Stimulated activated naive CD8-positive, alpha-beta T cell treated with anti-CD3 and anti-CD28 coated beads, Interleukin-15, Interleukin-2, amounts not matched to agents 100 ng/mL and 50 ng/mL, for 24 hours (primary cell): ENCODE measurements around the gene SNCAIP.
A peak's percentile ranks its signal among the peaks of the same experiment; 100 is the strongest.

Source experiments
- H3K27ac Mint-ChIP-seq: one replicate; pipeline ENCODE4 v1.8.0; 2021; ENCODE audit warnings: mild to moderate bottlenecking, mixed read lengths
- H3K27me3 Mint-ChIP-seq: one replicate; pipeline ENCODE4 v1.8.0; 2021; ENCODE audit warnings: mixed read lengths
- H3K36me3 Mint-ChIP-seq: one replicate; pipeline ENCODE4 v1.8.0; 2021; ENCODE audit warnings: low read depth, mixed read lengths
- H3K4me1 Mint-ChIP-seq: one replicate; pipeline ENCODE4 v1.8.0; 2021; ENCODE audit warnings: low read depth, mixed read lengths
- H3K4me3 Mint-ChIP-seq: one replicate; pipeline ENCODE4 v1.8.0; 2021; ENCODE audit warnings: mild to moderate bottlenecking, mixed read lengths
- H3K9me3 Mint-ChIP-seq: one replicate; pipeline ENCODE4 v1.8.0; 2021; ENCODE audit warnings: mixed read lengths

The SNCAIP gene

DNA sequence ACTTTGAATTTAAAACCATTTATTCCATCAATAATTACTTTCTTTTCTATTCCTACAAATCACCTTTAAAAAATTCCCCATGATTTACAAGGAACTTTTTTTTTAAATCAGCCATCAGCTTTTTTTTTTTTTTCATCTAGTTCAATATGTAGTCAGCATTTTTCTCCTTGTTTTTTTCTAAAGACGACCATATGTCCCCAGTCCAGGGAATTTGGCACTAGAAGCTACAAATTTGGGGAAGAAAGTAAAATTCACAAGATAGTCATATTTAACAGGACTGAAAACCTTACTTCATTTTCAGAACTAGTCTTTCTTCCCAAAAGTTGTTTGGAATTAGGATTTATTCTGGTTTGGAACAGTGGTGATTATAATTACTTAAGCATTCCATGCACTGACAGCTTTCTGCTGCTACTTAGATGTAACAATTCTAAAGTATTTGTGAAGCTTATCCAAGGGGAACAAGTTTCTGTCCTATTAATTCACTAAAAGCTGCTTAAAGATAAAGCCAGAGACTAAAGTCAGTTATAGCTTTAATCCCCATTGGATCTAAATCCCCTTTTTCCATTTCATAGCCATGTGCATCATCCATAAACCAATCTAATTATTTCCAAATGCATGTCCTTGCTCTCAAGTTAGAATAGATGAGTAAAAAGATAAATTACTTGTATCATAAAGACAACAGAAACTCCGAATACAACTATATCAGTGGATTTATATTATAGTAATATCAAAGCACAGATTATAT, 7.4 kb upstream of the SNCAIP start:
- H3K4me1 Mint-ChIP-seq = no peaks in the 10 kb centered on the region
- no peak overlapping the region for H3K27ac Mint-ChIP-seq
- H3K9me3 Mint-ChIP-seq = peaks cover 3% of the 10 kb centered on the region

DNA sequence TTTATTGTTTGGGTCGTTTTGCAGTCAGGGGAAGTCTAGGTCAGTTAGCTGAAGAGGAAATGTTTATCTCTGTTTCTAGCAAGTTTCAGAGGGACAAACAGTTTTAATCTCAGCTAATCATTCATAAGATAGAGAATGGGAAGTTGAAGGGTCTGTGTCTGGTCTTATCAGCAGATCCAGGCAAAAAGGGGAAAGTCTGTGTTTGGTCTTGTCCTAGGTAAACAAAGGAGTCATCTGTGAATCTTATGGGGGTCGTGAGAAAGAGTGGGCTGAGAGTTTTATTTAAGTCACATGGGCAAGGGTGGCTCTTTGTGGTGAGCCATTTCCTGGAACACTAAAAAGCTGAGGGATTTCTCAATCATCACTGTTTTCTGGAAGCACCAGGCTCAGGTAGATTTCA, 5.6 kb upstream of the SNCAIP start:
- H3K9me3 Mint-ChIP-seq = peaks cover 3% of the 10 kb centered on the region
- H3K27ac Mint-ChIP-seq = no peak overlapping the region
- H3K4me3 Mint-ChIP-seq = no peak overlapping the region
- peaks cover 27% of the 10 kb centered on the region for H3K27me3 Mint-ChIP-seq
- no peaks in the 10 kb centered on the region for H3K36me3 Mint-ChIP-seq
- H3K4me1 Mint-ChIP-seq = peaks cover 3% of the 10 kb centered on the region

More for the DNA sequence above, 7.4 kb upstream of the SNCAIP start:
- no peaks in the 10 kb centered on the region for H3K36me3 Mint-ChIP-seq
- H3K4me3 Mint-ChIP-seq = no peak overlapping the region
- H3K27me3 Mint-ChIP-seq = peaks cover 9% of the 10 kb centered on the region

GRCh38 chr5:122310889-122311288, 1.1 kb upstream of the SNCAIP start:
- Mint-ChIP-seq H3K27me3 (peaks cover 65% of the 10 kb centered on the region), H3K9me3 (peaks cover 3% of the 10 kb centered on the region), H3K4me1 (peaks cover 8% of the 10 kb centered on the region), H3K36me3 (no peaks in the 10 kb centered on the region), H3K4me3 (peak overlapping the region; percentile 27), H3K27ac (no peak overlapping the region)

GRCh38 chr5:122311497-122311960, 508 bp upstream of the SNCAIP start:
- Mint-ChIP-seq H3K4me1 (peaks cover 8% of the 10 kb centered on the region), H3K27ac (no peak overlapping the region), H3K36me3 (no peaks in the 10 kb centered on the region), H3K27me3 (peaks cover 65% of the 10 kb centered on the region), H3K4me3 (no peak overlapping the region), H3K9me3 (peaks cover 3% of the 10 kb centered on the region)

DNA sequence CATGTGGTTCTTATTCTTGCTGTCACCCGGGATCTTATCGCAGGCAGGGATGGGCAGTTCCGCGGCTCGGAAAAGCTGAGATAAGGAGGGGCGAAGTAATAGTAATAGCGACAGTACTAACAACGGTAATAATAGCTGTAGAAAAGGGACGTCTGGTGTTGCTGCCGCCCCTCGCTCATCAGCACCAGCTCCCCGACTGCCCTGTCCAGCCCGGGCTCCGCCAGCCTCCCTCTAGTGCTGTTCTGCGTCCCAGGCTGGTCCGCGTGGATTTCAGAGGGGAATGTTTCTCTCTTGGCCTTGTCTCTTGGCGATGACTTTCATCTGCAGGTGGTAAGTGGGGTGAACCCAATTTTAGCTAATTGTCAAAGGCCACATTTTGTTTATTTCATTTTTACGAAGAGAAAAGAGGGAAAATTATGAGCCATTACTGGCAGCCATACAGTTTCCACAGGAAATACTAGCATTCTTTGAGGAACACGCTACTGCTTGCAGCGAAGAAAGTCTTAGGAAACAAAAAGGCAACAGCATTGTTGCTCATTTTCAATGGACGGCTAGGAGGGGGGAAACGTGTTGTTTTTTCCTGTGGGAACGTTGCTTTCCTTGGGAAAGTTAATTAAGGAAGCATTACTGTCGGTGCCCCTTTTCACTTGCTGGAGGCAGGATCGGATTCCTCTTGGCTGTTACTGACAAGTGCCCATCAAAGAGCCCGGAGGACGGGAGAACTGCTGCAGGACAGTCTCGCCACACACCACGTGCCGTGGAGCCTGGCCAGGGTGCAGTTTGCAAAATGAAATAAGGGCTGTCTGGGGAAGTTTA, 762 bp downstream of the SNCAIP start:
- Mint-ChIP-seq H3K9me3 (peaks cover 3% of the 10 kb centered on the region), H3K27me3 (peaks cover 65% of the 10 kb centered on the region), H3K36me3 (no peaks in the 10 kb centered on the region), H3K4me1 (peaks cover 8% of the 10 kb centered on the region), H3K27ac (no peak overlapping the region), H3K4me3 (peak overlapping the region; percentile 32)

- Mint-ChIP-seq H3K4me3 (no peak overlapping the region), H3K9me3 (peaks cover 3% of the 10 kb centered on the region), H3K27ac (no peak overlapping the region), H3K27me3 (peaks cover 65% of the 10 kb centered on the region), H3K4me1 (peaks cover 8% of the 10 kb centered on the region), H3K36me3 (no peaks in the 10 kb centered on the region)
Observed at GRCh38 chr5:122314036-122314435, 2.0 kb downstream of the SNCAIP start.

- H3K27ac Mint-ChIP-seq = peak overlapping the region; percentile 14
- no peaks in the 10 kb centered on the region for H3K36me3 Mint-ChIP-seq
- H3K9me3 Mint-ChIP-seq = no peaks in the 10 kb centered on the region
- H3K4me1 Mint-ChIP-seq = peaks cover 8% of the 10 kb centered on the region
- peaks cover 50% of the 10 kb centered on the region for H3K27me3 Mint-ChIP-seq
- H3K4me3 Mint-ChIP-seq = no peak overlapping the region
Observed at GRCh38 chr5:122315521-122315920, 3.5 kb downstream of the SNCAIP start.

DNA sequence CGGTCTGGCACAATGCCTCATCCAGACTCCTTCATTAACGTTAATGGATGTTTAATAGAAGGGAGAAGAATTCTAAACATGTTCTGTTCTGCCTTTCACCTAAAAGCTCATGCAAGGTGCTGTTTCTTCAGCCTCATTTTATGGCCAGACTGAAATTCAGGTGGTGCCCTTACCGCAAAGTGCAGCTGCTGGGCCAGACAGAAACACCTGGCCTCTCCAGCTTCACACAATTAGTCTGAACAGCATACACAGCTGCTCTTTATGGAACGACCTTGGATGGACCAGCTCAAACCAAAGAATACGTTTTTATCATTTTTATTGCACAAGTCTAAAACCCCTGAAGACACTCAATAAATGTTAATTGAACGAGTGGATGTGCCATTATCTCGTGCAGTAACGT, 4.6 kb downstream of the SNCAIP start:
- Mint-ChIP-seq H3K9me3 (no peaks in the 10 kb centered on the region), H3K4me3 (no peak overlapping the region), H3K27me3 (peaks cover 39% of the 10 kb centered on the region), H3K27ac (no peak overlapping the region), H3K36me3 (no peaks in the 10 kb centered on the region), H3K4me1 (peaks cover 4% of the 10 kb centered on the region)

- no peaks in the 10 kb centered on the region for H3K9me3 Mint-ChIP-seq
- peaks cover 13% of the 10 kb centered on the region for H3K27me3 Mint-ChIP-seq
- H3K4me1 Mint-ChIP-seq = no peaks in the 10 kb centered on the region
- no peak overlapping the region for H3K27ac Mint-ChIP-seq
- H3K4me3 Mint-ChIP-seq = no peak overlapping the region
- no peaks in the 10 kb centered on the region for H3K36me3 Mint-ChIP-seq
Observed at GRCh38 chr5:122319897-122320296, 7.9 kb downstream of the SNCAIP start.

DNA sequence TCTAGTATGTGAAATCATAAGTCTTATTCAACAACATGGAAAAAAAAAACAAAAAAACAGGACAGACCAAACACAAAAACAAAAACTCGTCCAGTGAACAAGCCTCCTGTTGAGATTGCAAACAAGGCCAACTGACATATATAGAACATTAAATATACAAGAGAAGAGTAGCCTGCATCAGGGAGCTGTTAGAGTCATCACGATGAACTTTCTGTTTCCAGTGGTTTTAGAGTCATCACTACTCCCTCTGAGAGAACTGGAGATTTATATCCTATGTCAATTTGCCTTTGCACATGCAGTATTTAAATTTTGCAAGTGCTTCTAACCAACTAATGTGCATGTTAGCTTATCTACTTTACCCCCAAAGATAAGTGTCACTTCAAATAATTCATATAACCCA, 9.9 kb downstream of the SNCAIP start:
- no peaks in the 10 kb centered on the region for H3K9me3 Mint-ChIP-seq
- H3K27me3 Mint-ChIP-seq = no peaks in the 10 kb centered on the region
- H3K4me3 Mint-ChIP-seq = no peak overlapping the region
- H3K27ac Mint-ChIP-seq = no peak overlapping the region
- H3K4me1 Mint-ChIP-seq = no peaks in the 10 kb centered on the region
- no peaks in the 10 kb centered on the region for H3K36me3 Mint-ChIP-seq

DNA sequence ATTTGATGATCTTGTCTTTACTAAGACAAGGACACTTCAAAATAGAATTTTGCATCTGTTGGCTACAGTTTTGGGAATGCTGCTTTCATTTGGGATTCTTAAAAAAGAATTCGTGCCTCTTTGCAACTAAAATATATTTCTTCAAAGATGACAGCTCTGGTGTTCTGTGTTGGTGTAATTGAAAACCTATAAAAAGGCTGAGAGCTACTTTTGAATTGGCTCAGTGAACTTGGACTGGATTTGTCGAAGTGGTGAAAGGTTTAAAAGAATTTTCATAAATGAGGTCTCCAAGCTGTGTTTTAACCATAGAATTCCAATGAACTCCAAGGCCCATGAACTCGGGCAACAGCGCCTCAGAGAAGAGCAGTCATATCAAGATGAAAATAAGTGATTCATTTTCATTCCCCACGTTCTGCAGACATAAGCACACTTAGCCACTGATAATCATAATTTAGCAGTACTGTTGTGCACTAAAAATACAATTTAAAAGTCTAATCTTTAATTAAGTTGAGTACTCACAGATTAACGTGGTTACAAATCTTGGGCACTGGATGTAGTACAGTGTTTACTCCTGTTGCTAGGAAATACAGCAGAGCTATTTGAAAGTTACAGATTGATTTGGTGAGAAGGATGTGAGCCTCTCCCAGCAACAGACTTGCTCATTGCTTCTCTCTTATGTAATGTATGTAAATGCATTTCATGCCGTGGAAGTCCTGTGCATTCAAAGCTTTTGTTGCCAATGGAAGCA, 10.9 kb downstream of the SNCAIP start:
- H3K27me3 Mint-ChIP-seq = peaks cover 4% of the 10 kb centered on the region
- H3K4me3 Mint-ChIP-seq = no peak overlapping the region
- H3K36me3 Mint-ChIP-seq = no peaks in the 10 kb centered on the region
- no peak overlapping the region for H3K27ac Mint-ChIP-seq
- no peaks in the 10 kb centered on the region for H3K9me3 Mint-ChIP-seq
- no peaks in the 10 kb centered on the region for H3K4me1 Mint-ChIP-seq

- no peak overlapping the region for H3K27ac Mint-ChIP-seq
- no peaks in the 10 kb centered on the region for H3K36me3 Mint-ChIP-seq
- no peaks in the 10 kb centered on the region for H3K9me3 Mint-ChIP-seq
- no peak overlapping the region for H3K4me3 Mint-ChIP-seq
- H3K4me1 Mint-ChIP-seq = no peaks in the 10 kb centered on the region
- H3K27me3 Mint-ChIP-seq = peaks cover 4% of the 10 kb centered on the region
Observed at GRCh38 chr5:122323738-122324137, 11.7 kb downstream of the SNCAIP start.

DNA sequence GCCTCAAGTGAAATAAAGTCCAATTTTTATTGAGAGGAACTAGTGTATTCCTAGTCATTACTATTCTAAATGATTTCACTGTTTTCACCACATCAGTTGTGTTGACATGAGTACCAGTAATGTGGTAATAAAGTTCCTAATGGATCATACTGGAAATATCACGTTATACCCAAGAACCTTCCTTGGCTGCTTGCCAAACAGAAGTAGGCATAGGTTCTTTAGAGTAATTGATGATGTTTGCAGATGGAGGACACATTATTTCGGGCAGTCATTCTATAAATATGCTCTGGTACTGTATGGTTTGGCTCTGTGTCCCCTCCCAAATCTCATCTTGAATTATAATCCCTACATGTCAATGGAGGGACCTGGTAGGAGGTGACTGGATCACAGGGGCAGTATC, 15.1 kb downstream of the SNCAIP start:
- Mint-ChIP-seq H3K36me3 (no peaks in the 10 kb centered on the region), H3K27me3 (peaks cover 4% of the 10 kb centered on the region), H3K4me1 (no peaks in the 10 kb centered on the region), H3K4me3 (no peak overlapping the region), H3K9me3 (no peaks in the 10 kb centered on the region), H3K27ac (no peak overlapping the region)

DNA sequence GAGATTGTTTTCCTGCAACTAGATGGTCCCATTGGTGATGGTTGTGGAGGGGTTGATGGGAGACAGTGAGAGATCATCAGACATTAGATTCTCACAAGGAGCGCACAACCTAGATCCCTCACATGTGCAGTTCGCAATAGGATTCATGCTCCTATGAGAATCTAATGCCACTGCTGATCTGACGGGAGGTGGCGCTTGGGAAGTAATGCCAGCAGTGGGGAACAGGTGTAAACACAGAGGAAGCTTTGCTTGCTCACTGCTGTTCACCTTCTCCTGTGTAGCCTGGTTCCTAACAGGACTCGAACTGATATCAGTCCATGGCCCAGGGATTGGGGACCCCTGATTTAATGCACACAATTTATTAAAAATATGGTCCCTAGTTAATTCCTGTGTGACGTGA, 18.8 kb downstream of the SNCAIP start:
- H3K4me1 Mint-ChIP-seq = no peaks in the 10 kb centered on the region
- no peak overlapping the region for H3K4me3 Mint-ChIP-seq
- H3K36me3 Mint-ChIP-seq = no peaks in the 10 kb centered on the region
- H3K27me3 Mint-ChIP-seq = peaks cover 4% of the 10 kb centered on the region
- no peak overlapping the region for H3K27ac Mint-ChIP-seq
- no peaks in the 10 kb centered on the region for H3K9me3 Mint-ChIP-seq
